GM18868 (cell line): ENCODE measurements around the gene STAT1.

Experiments
- ATAC-seq: cut with Tn5 transposase; IDR thresholded peaks from one replicate; pipeline ENCODE4 v1.9.1; 2021; ENCODE audit warnings: mild to moderate bottlenecking, moderate library complexity; ENCODE audit not compliant: unreplicated experiment

The STAT1 gene

DNA sequence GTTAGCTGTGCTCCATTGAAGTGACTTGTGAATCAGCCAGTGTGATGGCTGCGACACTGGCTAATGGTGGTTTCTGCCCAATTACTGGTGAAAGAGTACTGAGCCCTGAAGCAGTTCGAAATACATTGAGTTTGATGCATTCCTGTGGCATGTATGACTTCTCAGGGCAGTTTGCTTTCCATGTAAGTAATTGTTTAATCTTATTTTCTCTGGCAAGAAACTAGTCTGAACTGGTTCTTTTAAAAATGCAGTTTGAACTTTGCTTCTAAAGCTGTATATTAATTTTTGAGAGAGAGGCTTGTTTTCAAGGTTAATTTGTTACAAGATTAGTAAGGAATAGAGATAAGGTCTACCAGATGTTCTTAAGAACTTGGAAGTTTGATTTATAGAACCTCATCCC, 86.7 kb downstream of the STAT1 start:
- no peak for ATAC-seq

DNA sequence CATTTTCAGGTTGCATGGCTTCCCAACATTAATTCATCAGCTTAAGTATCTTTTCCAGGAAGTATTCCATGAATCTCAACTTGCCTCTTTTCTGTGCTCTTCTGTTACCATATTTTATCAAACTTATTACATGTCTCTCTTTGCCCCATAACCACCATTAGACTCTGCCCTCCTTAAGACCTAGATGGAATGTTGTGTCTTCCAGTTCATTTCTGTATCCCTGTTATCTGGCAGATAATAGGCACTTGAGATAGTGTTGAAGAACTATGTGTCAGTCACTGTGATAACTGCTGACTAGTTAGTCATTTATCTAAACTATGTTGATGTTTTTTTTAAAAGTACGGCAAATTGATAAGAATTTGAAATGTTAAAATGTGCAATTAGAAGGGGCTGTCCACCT, 91.6 kb downstream of the STAT1 start:
- no peak for ATAC-seq

DNA sequence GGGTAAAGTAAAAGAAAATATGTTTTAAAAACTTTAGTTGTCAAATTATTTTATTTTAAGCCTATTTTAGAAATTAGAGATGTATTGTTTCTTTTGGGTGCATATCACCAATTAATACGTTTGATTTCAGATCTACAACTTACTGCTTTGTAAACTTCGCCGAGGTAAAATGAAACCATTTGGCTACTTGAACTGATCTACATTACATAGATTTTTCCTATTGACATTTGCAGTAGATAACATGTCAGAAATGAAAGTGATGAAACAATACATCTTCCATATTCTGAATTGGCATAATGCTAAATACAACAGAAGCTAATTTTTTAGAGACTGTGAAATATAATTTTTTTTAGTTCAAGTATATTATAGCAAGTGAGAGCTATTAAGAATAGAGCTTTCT, 93.9 kb downstream of the STAT1 start:
- no peak for ATAC-seq
